ENCODE results near the gene ARHGAP4. TPM values are rescaled to one million over a fixed set of nuclear protein-coding genes. Genes with fewer than 3 reads are reported as not detected.

ARHGAP4 gene
- total RNA-seq, 1 experiment from 2014 or later: 47.0 TPM

- no peaks in the 10 kb centered on the region for H3K4me1 ChIP-seq (replicated peaks; ENCODE audit: insufficient read depth)
- intact Hi-C loops (cut with micrococcal nuclease; ENCODE audit: unreplicated experiment): loop anchor here (2.0 kb wide), 1 partner anchor 210 kb away; the partner anchor contains the start of genes ABCD1 and BCAP31
- no peaks in the 10 kb centered on the region for H3K9me2 ChIP-seq (ENCODE audit: insufficient read depth)
- no TSS peak for BruUV-seq (replicated peaks)
- CTCF ChIA-PET: interaction anchor here (0.7 kb wide), 1 partner anchor 28 kb away, joined by 4 read pairs; no protein-coding TSS in a partner anchor
- peak in 1 of 2 experiments; percentile 87 for DNase-seq
- POLR2A ChIA-PET (ENCODE audit: unreplicated experiment): interaction anchor here (0.6 kb wide), 2 partner anchors 168 to 464 kb away, joined by 3 to 6 read pairs; no protein-coding TSS in a partner anchor
- H3K36me3 ChIP-seq (ENCODE audit: low read depth): no peaks in the 10 kb centered on the region
- H3K9me3 ChIP-seq (ENCODE audit: insufficient read depth, low read depth): no peaks in the 10 kb centered on the region
- peaks cover 23% of the 10 kb centered on the region for H3K79me2 ChIP-seq (ENCODE audit: low read depth)
- H3K27ac ChIP-seq: no peak within 1 kb of the TSS
- TF ChIP-seq, protein P1, sequence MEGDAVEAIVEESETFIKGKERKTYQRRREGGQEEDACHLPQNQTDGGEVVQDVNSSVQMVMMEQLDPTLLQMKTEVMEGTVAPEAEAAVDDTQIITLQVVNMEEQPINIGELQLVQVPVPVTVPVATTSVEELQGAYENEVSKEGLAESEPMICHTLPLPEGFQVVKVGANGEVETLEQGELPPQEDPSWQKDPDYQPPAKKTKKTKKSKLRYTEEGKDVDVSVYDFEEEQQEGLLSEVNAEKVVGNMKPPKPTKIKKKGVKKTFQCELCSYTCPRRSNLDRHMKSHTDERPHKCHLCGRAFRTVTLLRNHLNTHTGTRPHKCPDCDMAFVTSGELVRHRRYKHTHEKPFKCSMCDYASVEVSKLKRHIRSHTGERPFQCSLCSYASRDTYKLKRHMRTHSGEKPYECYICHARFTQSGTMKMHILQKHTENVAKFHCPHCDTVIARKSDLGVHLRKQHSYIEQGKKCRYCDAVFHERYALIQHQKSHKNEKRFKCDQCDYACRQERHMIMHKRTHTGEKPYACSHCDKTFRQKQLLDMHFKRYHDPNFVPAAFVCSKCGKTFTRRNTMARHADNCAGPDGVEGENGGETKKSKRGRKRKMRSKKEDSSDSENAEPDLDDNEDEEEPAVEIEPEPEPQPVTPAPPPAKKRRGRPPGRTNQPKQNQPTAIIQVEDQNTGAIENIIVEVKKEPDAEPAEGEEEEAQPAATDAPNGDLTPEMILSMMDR (conservative IDR thresholded peaks at IDR 0.05): no peak
- TF ChIP-seq EZH2 (IDR thresholded peaks at IDR 0.05; ENCODE audit: low read depth): no peak
- H3K4me2 ChIP-seq: peak within 1 kb of the TSS; percentile 92
- no peaks in the 10 kb centered on the region for H3K27me3 ChIP-seq (ENCODE audit: insufficient read depth, low read depth)
- peak within 1 kb of the TSS; percentile 62 for H2AFZ ChIP-seq
- H4K20me1 ChIP-seq (ENCODE audit: insufficient read depth): no peaks in the 10 kb centered on the region; the same call in 1 of the 2 replicates
- peaks cover 8% of the 10 kb centered on the region; the same call in 1 of the 2 replicates for H3F3A ChIP-seq (ENCODE audit: insufficient read depth, low read depth)
- H3K4me3 ChIP-seq: peak within 1 kb of the TSS; percentile 85
Measured at GRCh38 chrX:153934762-153935325, 8.8 kb upstream of the ARHGAP4 start, which contains the start of gene NAA10. Gene NAA10, minus strand, starts transcription at chrX:153935037. Its CDS starts 133 bp downstream, at chrX:153934904.

GRCh38 chrX:153934148-153934761, 8.2 kb upstream of the ARHGAP4 start:
- Histone ChIP-seq H3K9me3 (ENCODE audit: insufficient read depth, low read depth) (no peaks in the 10 kb centered on the region), H2AFZ (0 out of 2 replicates have a peak overlapping the region, but pooled peaks have one; percentile 62), H3K4me1 (replicated peaks; ENCODE audit: insufficient read depth) (0 out of 2 replicates have a peak, but pooled peaks cover 5% of the 10 kb centered on the region), H3K9me2 (ENCODE audit: insufficient read depth) (no peaks in the 10 kb centered on the region), H3K27ac (no peak overlapping the region), H3K79me2 (ENCODE audit: low read depth) (peaks cover 23% of the 10 kb centered on the region), H3K27me3 (ENCODE audit: insufficient read depth, low read depth) (no peaks in the 10 kb centered on the region), H3K4me3 (peak overlapping the region; percentile 85), H4K20me1 (ENCODE audit: insufficient read depth) (no peaks in the 10 kb centered on the region; the same call in 1 of the 2 replicates), H3K4me2 (peak overlapping the region; percentile 91), H3K36me3 (ENCODE audit: low read depth) (no peaks in the 10 kb centered on the region), H3F3A (ENCODE audit: insufficient read depth, low read depth) (peaks cover 8% of the 10 kb centered on the region; the same call in 1 of the 2 replicates)
- no peak for DNase-seq
- CTCF ChIA-PET: no interaction called here
- intact Hi-C loops (cut with micrococcal nuclease; ENCODE audit: unreplicated experiment): loop anchor here (2.0 kb wide), 1 partner anchor 209 kb away; the partner anchor contains the start of genes ABCD1 and BCAP31
- TF ChIP-seq EZH2 (IDR thresholded peaks at IDR 0.05; ENCODE audit: low read depth): no peak
- TF ChIP-seq, protein P1 (conservative IDR thresholded peaks at IDR 0.05): no peak
- POLR2A ChIA-PET (ENCODE audit: unreplicated experiment): interaction anchor here (0.6 to 0.7 kb wide), 2 partner anchors 47 to 465 kb away, joined by 3 to 6 read pairs; no protein-coding TSS in a partner anchor
- BruUV-seq (replicated peaks): TSS peak; percentile 32

DNA sequence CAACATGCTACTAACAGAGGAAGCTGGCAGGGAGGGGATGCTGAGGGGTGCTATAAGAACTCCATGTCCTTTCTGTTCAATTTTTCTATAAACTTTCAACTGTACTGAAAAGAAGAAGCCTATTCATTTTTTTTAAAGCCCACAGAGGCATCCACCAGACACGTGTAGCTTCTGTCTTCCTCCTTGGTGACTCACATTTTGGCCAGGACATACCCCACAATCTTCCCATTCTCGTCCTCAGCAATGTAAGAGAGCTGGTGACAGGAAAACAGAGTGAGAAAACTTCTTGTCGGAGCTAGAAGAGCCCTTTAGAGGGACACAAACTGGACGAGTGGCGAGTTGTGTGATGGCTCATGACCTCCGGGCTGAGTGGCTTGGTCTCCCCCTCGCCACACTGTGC, 7.7 kb upstream of the ARHGAP4 start:
- Histone ChIP-seq H3K9me3 (ENCODE audit: insufficient read depth, low read depth) (no peaks in the 10 kb centered on the region), H4K20me1 (ENCODE audit: insufficient read depth) (no peaks in the 10 kb centered on the region; the same call in 1 of the 2 replicates), H3K79me2 (ENCODE audit: low read depth) (peaks cover 23% of the 10 kb centered on the region), H3K27me3 (ENCODE audit: insufficient read depth, low read depth) (no peaks in the 10 kb centered on the region), H3K27ac (no peak overlapping the region), H3K4me1 (replicated peaks; ENCODE audit: insufficient read depth) (peaks cover 10% of the 10 kb centered on the region; the same call in 1 of the 2 replicates), H3K36me3 (ENCODE audit: low read depth) (no peaks in the 10 kb centered on the region), H3F3A (ENCODE audit: insufficient read depth, low read depth) (peaks cover 12% of the 10 kb centered on the region; the same call in 1 of the 2 replicates), H3K9me2 (ENCODE audit: insufficient read depth) (no peaks in the 10 kb centered on the region), H3K4me3 (peak overlapping the region; percentile 85), H2AFZ (no peak overlapping the region), H3K4me2 (peak overlapping the region; percentile 91)
- intact Hi-C loops (cut with micrococcal nuclease; ENCODE audit: unreplicated experiment): loop anchor here (2.0 kb wide), 1 partner anchor 209 kb away; the partner anchor contains the start of genes ABCD1 and BCAP31
- DNase-seq: no peak
- POLR2A ChIA-PET (ENCODE audit: unreplicated experiment): interaction anchor here (0.7 kb wide), 1 partner anchor 47 kb away, joined by 6 read pairs; no protein-coding TSS in a partner anchor
- CTCF ChIA-PET: no interaction called here
- no TSS peak for BruUV-seq (replicated peaks)
- no peak for TF ChIP-seq EZH2 (IDR thresholded peaks at IDR 0.05; ENCODE audit: low read depth)
- TF ChIP-seq, protein P1 (conservative IDR thresholded peaks at IDR 0.05): no peak
